SK-N-SH (cell line): ENCODE results near the gene OAF. TPM values are rescaled to one million over a fixed set of nuclear protein-coding genes. Genes with fewer than 3 reads are reported as not detected.

Experiments used
- CTCF ChIA-PET: fragments of 300-600, 350-600 bp; formaldehyde crosslinking; extraction: SDS; loops from one replicate; lab custom pipeline; 2021; lab: Yijun Ruan, JAX
- POLR2A ChIA-PET: fragments of 350-600 bp; sonication (Branson Sonifier 250); formaldehyde crosslinking; extraction: SDS; loops from one replicate; lab custom pipeline; 2020; ENCODE audit warnings: antibody characterized with exemption, inconsistent platforms; lab: Yijun Ruan, JAX
- DNase-seq: peaks from one replicate; pipeline ENCODE4 v3.0.0; 2012
- H2AFZ ChIP-seq: fragments of 200-600 bp; sonication (generic); 2 replicates; pipeline ENCODE4 v1.8.1; 2016; ENCODE audit warnings: antibody characterized with exemption, mild to moderate bottlenecking, low read depth
- H3F3A ChIP-seq: fragments of 200-600 bp; sonication (generic); replicated peaks from 2 replicates; pipeline ENCODE3; 2016; ENCODE audit warnings: antibody characterized with exemption, mild to moderate bottlenecking; ENCODE audit not compliant: insufficient read depth
- H3K27ac ChIP-seq, 2 experiments: fragments of 200-500 bp in 1 of 2; fragments of 200-600 bp in 1 of 2; sonication (Bioruptor generic) in 1 of 2; sonication (generic), shearing (Covaris generic) in 1 of 2; 2 replicates each; pipeline versions ENCODE4 v1.5.1 to v1.6.1; 2014 to 2016; ENCODE audit warnings: low read depth in 2 of 2, inconsistent platforms in 1 of 2, low read length in 1 of 2, mild to moderate bottlenecking in 1 of 2, mixed read lengths in 1 of 2
- H3K27me3 ChIP-seq: fragments of 200-600 bp; sonication (generic), shearing (Covaris generic); 2 replicates; pipeline ENCODE4 v1.6.1; 2016; ENCODE audit warnings: mixed run types; ENCODE audit not compliant: insufficient read depth
- H3K36me3 ChIP-seq, 2 experiments: fragments of 200-500 bp in 1 of 2; fragments of 200-600 bp in 1 of 2; sonication (Bioruptor generic) in 1 of 2; sonication (generic) in 1 of 2; replicated peaks in 1 of 2; 2 replicates each; pipeline versions ENCODE3 to v1.5.1; 2014 to 2016; ENCODE audit warnings: low read length in 1 of 2, mild to moderate bottlenecking in 1 of 2; ENCODE audit not compliant: insufficient read depth in 2 of 2, control insufficient read depth in 1 of 2
- H3K4me1 ChIP-seq, 2 experiments: fragments of 200-500 bp in 1 of 2; fragments of 200-600 bp in 1 of 2; sonication (Bioruptor generic) in 1 of 2; sonication (generic), shearing (Covaris generic) in 1 of 2; 2 replicates each; pipeline versions ENCODE4 v1.5.1 to v1.6.1; 2014 to 2016; ENCODE audit warnings: low read depth in 1 of 2, low read length in 1 of 2, mixed run types in 1 of 2; ENCODE audit not compliant: insufficient read depth in 2 of 2, control insufficient read depth in 1 of 2
- H3K4me2 ChIP-seq: fragments of 200-600 bp; sonication (generic), shearing (Covaris generic); 2 replicates; pipeline ENCODE4 v1.6.1; 2017; ENCODE audit warnings: mixed run types
- H3K4me3 ChIP-seq, 2 experiments: fragments of 200-500 bp in 1 of 2; fragments of 200-600 bp in 1 of 2; sonication (Bioruptor generic) in 1 of 2; sonication (generic), shearing (Covaris generic) in 1 of 2; 2 replicates each; pipeline versions ENCODE4 v1.5.1 to v1.8.1; 2014 to 2016; ENCODE audit warnings: low read depth in 2 of 2, inconsistent platforms in 1 of 2, low read length in 1 of 2, mild to moderate bottlenecking in 1 of 2, mixed read lengths in 1 of 2, moderate library complexity in 1 of 2
- H3K79me2 ChIP-seq: fragments of 200-600 bp; sonication (generic); 2 replicates; pipeline ENCODE4 v1.8.1; 2017; ENCODE audit warnings: mild to moderate bottlenecking; ENCODE audit not compliant: insufficient read depth
- H3K9ac ChIP-seq: fragments of 200-600 bp; sonication (generic); 2 replicates; pipeline ENCODE4 v1.6.1; 2017; ENCODE audit warnings: mixed run types
- H3K9me2 ChIP-seq: fragments of 200-600 bp; sonication (generic); 2 replicates; pipeline ENCODE4 v1.6.1; 2017; ENCODE audit warnings: mixed run types
- H3K9me3 ChIP-seq: fragments of 200-600 bp; sonication (generic); 2 replicates; pipeline ENCODE4 v1.6.1; 2017; ENCODE audit warnings: mixed run types, mild to moderate bottlenecking, moderate library complexity
- H4K20me1 ChIP-seq: fragments of 200-600 bp; sonication (generic); 2 replicates; pipeline ENCODE4 v1.6.1; 2017; ENCODE audit warnings: mild to moderate bottlenecking, mixed run types; ENCODE audit not compliant: insufficient read depth
- FOXM1 ChIP-seq: IDR thresholded peaks from 2 replicates; pipeline ENCODE4 v1.4.0; 2012; ENCODE audit warnings: low read depth, mild to moderate bottlenecking
- IRF3 ChIP-seq: fragments of 150-350 bp; IDR thresholded peaks from 2 replicates; pipeline ENCODE4 v1.6.1; 2016; ENCODE audit warnings: mild to moderate bottlenecking, low read depth, low read length
- MAX ChIP-seq: IDR thresholded peaks from 2 replicates; pipeline ENCODE4 v1.4.0; 2012; ENCODE audit warnings: low read depth
- MXI1 ChIP-seq: IDR thresholded peaks from 2 replicates; pipeline ENCODE4 v1.6.1; 2012; ENCODE audit warnings: mild to moderate bottlenecking, low read depth, low read length, improper control_type of control experiment
- NFIC ChIP-seq: IDR thresholded peaks from 2 replicates; pipeline ENCODE4 v1.4.0; 2012; ENCODE audit warnings: borderline replicate concordance
- POLR2AphosphoS5 ChIP-seq: IDR thresholded peaks from 2 replicates; pipeline ENCODE4 v1.6.1; 2012; ENCODE audit warnings: low read depth, low read length
- RAD21 ChIP-seq: IDR thresholded peaks from 2 replicates; pipeline ENCODE4 v1.6.1; 2012; ENCODE audit warnings: mild to moderate bottlenecking, low read length
- RFX5 ChIP-seq: IDR thresholded peaks from 2 replicates; pipeline ENCODE4 v1.6.1; 2012; ENCODE audit warnings: mild to moderate bottlenecking, improper control_type of control experiment, low read length
- RXRA ChIP-seq: IDR thresholded peaks from 2 replicates; pipeline ENCODE4 v1.4.0; 2012; ENCODE audit warnings: low read depth, mild to moderate bottlenecking, borderline replicate concordance
- SIN3A ChIP-seq: IDR thresholded peaks from 2 replicates; pipeline ENCODE4 v1.6.1; 2012; ENCODE audit warnings: low read depth, mild to moderate bottlenecking, low read length, moderate library complexity, borderline replicate concordance
- TCF12 ChIP-seq: IDR thresholded peaks from 2 replicates; pipeline ENCODE4 v1.4.0; 2012
- WGBS: methylation state at CpG from one replicate; pipeline ENCODE4 v1.1.6; 2017; ENCODE audit warnings: low lambda C conversion rate; 5-methylcytosine and 5-hydroxymethylcytosine counted together
- polyA plus RNA-seq, 3 experiments: library from polyadenylated mRNA; depleted of rRNA; stranded (reverse); fragments of >200 nt; gene quantifications; 2 replicates each; pipeline ENCODE4 v1.2.3, GENCODE V29; 2012
- TF ChIP-seq, protein P1 (sequence below): IDR thresholded peaks from 2 replicates; pipeline ENCODE4; 2012
- TF ChIP-seq, protein P2 (sequence below): fragments of 200-600 bp; sonication (generic); IDR thresholded peaks from 2 replicates; pipeline ENCODE4 v1.6.1; 2017; ENCODE audit warnings: antibody characterized with exemption, mild to moderate bottlenecking, moderate library complexity

The OAF gene
- polyA plus RNA-seq, 1 of the 3 experiments (the other 2 are of a cell fraction) = 28.0 TPM

DNA sequence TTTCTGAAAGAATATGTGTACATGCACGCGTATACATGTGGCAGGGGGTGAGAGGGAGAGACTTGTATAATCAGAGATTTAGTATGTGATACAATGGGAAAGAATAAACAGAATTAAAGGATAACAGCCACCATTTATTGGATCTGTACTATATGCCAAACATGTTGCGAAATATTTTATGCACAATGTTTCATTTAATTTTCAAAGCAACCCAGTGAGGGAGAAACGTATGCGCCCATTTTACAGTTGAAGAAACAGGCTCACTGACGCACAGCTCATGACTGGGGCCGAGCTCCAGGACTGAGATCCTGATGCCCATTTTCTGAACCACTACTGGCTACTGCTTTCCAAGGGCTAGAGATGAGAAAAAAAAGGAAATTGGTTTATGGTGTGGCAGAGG lies 3.3 kb upstream of the OAF start:
- Histone ChIP-seq H4K20me1 (no peaks in the 10 kb centered on the region), H2AFZ (no peak overlapping the region), H3K9ac (no peak overlapping the region), H3K79me2 (no peaks in the 10 kb centered on the region), H3K9me3 (no peaks in the 10 kb centered on the region), H3F3A (peaks cover 2% of the 10 kb centered on the region), H3K4me1 (peaks cover 16 to 24% of the 10 kb centered on the region in 2 experiments; a peak in 3 of 4 replicates), H3K27ac (no peak overlapping the region), H3K4me2 (no peak overlapping the region), H3K9me2 (no peaks in the 10 kb centered on the region), H3K27me3 (no peaks in the 10 kb centered on the region), H3K4me3 (no peak overlapping the region), H3K36me3 (no peaks in the 10 kb centered on the region)
- ChIA-PET POLR2A (no interaction called here), CTCF (interaction anchor here (1.0 to 3.7 kb wide), 3 partner anchors 22 to 93 kb away, joined by 3 to 15 read pairs (median 3); no protein-coding TSS in a partner anchor)
- no peak for TF ChIP-seq RFX5
- TF ChIP-seq, protein P1, sequence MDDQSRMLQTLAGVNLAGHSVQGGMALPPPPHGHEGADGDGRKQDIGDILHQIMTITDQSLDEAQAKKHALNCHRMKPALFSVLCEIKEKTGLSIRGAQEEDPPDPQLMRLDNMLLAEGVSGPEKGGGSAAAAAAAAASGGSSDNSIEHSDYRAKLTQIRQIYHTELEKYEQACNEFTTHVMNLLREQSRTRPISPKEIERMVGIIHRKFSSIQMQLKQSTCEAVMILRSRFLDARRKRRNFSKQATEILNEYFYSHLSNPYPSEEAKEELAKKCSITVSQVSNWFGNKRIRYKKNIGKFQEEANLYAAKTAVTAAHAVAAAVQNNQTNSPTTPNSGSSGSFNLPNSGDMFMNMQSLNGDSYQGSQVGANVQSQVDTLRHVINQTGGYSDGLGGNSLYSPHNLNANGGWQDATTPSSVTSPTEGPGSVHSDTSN = no peak
- TF ChIP-seq TCF12 = no peak
- TF ChIP-seq SIN3A = no peak
- TF ChIP-seq IRF3 = no peak
- no peak for TF ChIP-seq RAD21
- no peak for TF ChIP-seq RXRA
- no peak for TF ChIP-seq MAX
- 81% methylated on average over 7 of the region's 7 CpGs for WGBS
- no peak for DNase-seq

- Histone ChIP-seq H3K27me3 (no peaks in the 10 kb centered on the region), H3K9me3 (no peaks in the 10 kb centered on the region), H3K36me3 (no peaks in the 10 kb centered on the region), H2AFZ (no peak overlapping the region), H4K20me1 (no peaks in the 10 kb centered on the region), H3K4me2 (no peak overlapping the region), H3K79me2 (no peaks in the 10 kb centered on the region), H3K9ac (no peak overlapping the region), H3K4me1 (peaks cover 16 to 29% of the 10 kb centered on the region in 2 experiments; a peak in 3 of 4 replicates), H3K9me2 (no peaks in the 10 kb centered on the region), H3K27ac (no peak overlapping the region), H3K4me3 (no peak overlapping the region), H3F3A (peaks cover 2% of the 10 kb centered on the region)
- no peak for DNase-seq
- CTCF ChIA-PET = interaction anchor here (0.8 to 3.7 kb wide), 3 partner anchors 22 to 35 kb away, joined by 3 to 15 read pairs (median 3); no protein-coding TSS in a partner anchor
- POLR2A ChIA-PET = no interaction called here
- TF ChIP-seq IRF3 (no peak), NFIC (no peak), RFX5 (no peak), FOXM1 (no peak), POLR2AphosphoS5 (no peak), TCF12 (no peak), MXI1 (no peak)
- TF ChIP-seq, protein P2, sequence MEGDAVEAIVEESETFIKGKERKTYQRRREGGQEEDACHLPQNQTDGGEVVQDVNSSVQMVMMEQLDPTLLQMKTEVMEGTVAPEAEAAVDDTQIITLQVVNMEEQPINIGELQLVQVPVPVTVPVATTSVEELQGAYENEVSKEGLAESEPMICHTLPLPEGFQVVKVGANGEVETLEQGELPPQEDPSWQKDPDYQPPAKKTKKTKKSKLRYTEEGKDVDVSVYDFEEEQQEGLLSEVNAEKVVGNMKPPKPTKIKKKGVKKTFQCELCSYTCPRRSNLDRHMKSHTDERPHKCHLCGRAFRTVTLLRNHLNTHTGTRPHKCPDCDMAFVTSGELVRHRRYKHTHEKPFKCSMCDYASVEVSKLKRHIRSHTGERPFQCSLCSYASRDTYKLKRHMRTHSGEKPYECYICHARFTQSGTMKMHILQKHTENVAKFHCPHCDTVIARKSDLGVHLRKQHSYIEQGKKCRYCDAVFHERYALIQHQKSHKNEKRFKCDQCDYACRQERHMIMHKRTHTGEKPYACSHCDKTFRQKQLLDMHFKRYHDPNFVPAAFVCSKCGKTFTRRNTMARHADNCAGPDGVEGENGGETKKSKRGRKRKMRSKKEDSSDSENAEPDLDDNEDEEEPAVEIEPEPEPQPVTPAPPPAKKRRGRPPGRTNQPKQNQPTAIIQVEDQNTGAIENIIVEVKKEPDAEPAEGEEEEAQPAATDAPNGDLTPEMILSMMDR = no peak
- 83% methylated on average over 13 of the region's 13 CpGs for WGBS
Observed at GRCh38 chr11:120208001-120208441, 2.8 kb upstream of the OAF start.
